GM19240 (cell line): ENCODE data around the gene C4B.
"Not testable (repeated sequence)": the region's sequence is repeated elsewhere in the genome, so short reads cannot be mapped to it uniquely, and the experiment has no call there.

Experiments
- DNase-seq: peaks from one replicate; pipeline ENCODE4 v3.0.0; 2011; ENCODE audit warnings: low spot score; ENCODE audit not compliant: insufficient read length

Gene C4B

GRCh38 chr6:31980998-31981397, 33.6 kb upstream of the C4B start:
- not testable (repeated sequence) for DNase-seq

GRCh38 chr6:31981744-31982143, 32.9 kb upstream of the C4B start, which contains the start of gene C4A:
TSS of gene C4A (plus strand) at chr6:31982057. CDS start at chr6:31982108, 51 bp downstream.
- DNase-seq: not testable (repeated sequence)

- not testable (repeated sequence) for DNase-seq
These were observed 25.2 kb upstream of the C4B start for GRCh38 chr6:31989363-31989762.

GRCh38 chr6:31994421-31994820, 20.2 kb upstream of the C4B start:
- DNase-seq: not testable (repeated sequence)

GRCh38 chr6:31996385-31996784, 18.2 kb upstream of the C4B start:
- not testable (repeated sequence) for DNase-seq

GRCh38 chr6:32002546-32003268, 11.9 kb upstream of the C4B start:
- DNase-seq: not testable (repeated sequence)

GRCh38 chr6:32003301-32003700, 11.3 kb upstream of the C4B start:
- DNase-seq: not testable (repeated sequence)

- DNase-seq: not testable (repeated sequence)
These were observed 10.2 kb upstream of the C4B start for GRCh38 chr6:32004393-32004792.

GRCh38 chr6:32004864-32005537, 9.6 kb upstream of the C4B start:
- not testable (repeated sequence) for DNase-seq

GRCh38 chr6:32005538-32005880, 9.1 kb upstream of the C4B start:
- DNase-seq: not testable (repeated sequence)

- DNase-seq: not testable (repeated sequence)
These were observed 8.5 kb upstream of the C4B start for GRCh38 chr6:32005991-32006529.

GRCh38 chr6:32007086-32007485, 7.5 kb upstream of the C4B start:
- not testable (repeated sequence) for DNase-seq

GRCh38 chr6:32008037-32008436, 6.6 kb upstream of the C4B start:
- not testable (repeated sequence) for DNase-seq

GRCh38 chr6:32008616-32009015, 6.0 kb upstream of the C4B start:
- not testable (repeated sequence) for DNase-seq

GRCh38 chr6:32009537-32009936, 5.1 kb upstream of the C4B start:
- DNase-seq: not testable (repeated sequence)

- DNase-seq: not testable (repeated sequence)
These were observed 3.6 kb upstream of the C4B start for GRCh38 chr6:32010856-32011530.

- DNase-seq: not testable (repeated sequence)
These were observed 1.5 kb upstream of the C4B start for GRCh38 chr6:32012941-32013617.

GRCh38 chr6:32013738-32014137, 857 bp upstream of the C4B start:
- DNase-seq: not testable (repeated sequence)

- DNase-seq: not testable (repeated sequence)
These were observed 7.5 kb downstream of the C4B start for GRCh38 chr6:32022100-32022499.

GRCh38 chr6:32028631-32029030, 14.0 kb downstream of the C4B start:
- not testable (repeated sequence) for DNase-seq

GRCh38 chr6:32029553-32029952, 15.0 kb downstream of the C4B start:
- not testable (repeated sequence) for DNase-seq
